ENCODE results near the gene RBM39. TPM values are rescaled to one million over a fixed set of nuclear protein-coding genes. Genes with fewer than 3 reads are reported as not detected.

RBM39 gene
- total and polyA plus RNA-seq, 9 of the 15 experiments (the other 6 are each of a cell fraction or from before 2014, with no cell fraction given): 143 to 319 (median 228) TPM

DNA sequence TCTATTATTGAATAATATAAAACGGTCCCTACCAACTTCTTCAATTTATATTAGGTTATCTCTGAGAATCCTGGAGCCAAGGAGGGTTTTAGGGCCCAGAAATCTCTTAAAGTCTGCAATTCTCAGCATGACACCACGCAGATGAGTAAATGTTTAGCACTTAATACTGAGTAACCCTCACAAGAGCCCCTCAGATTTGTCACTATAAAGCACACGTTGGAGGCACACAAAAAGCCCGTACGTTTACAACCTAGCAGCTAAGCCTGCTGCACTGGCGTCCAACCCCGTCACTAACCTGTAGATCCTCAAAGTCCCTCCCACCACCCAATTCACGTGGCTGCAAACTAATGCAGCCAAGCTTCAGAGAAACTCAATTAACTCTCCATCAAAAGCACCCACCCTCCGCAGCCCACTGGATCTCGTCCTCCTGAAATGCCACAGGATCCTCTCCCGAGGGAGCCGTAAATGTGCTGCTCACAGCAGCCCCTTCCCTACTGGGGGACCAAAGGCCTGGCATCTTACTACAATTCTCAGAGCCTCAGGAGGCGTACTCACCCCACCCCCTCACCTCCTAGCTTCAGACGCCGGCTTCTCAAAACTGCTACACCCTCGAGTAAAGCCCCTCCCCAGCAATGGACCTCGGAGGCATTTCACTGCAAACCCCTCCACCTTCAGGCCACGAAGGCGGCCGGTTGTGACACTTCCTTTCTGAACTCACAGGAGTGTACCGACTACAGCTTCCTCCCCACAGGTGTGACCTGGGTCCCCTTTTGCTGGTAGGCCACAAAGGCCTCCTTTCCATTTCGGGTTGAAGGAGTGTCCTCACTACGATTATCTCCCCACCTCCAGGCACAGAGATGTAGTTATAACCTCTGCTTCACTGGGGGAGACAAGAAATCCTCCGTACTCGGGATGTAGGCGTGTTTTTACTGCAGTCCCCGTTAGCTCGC lies 78.3 kb downstream of the RBM39 start (continued):
- TF ChIP-seq MEIS2 (IDR thresholded peaks at IDR 0.05; ENCODE audit: partially characterized antibody) (no peak), PTBP1 (IDR thresholded peaks at IDR 0.05; ENCODE audit: low read depth, low read length) (no peak)
- TF ChIP-seq, protein P1, sequence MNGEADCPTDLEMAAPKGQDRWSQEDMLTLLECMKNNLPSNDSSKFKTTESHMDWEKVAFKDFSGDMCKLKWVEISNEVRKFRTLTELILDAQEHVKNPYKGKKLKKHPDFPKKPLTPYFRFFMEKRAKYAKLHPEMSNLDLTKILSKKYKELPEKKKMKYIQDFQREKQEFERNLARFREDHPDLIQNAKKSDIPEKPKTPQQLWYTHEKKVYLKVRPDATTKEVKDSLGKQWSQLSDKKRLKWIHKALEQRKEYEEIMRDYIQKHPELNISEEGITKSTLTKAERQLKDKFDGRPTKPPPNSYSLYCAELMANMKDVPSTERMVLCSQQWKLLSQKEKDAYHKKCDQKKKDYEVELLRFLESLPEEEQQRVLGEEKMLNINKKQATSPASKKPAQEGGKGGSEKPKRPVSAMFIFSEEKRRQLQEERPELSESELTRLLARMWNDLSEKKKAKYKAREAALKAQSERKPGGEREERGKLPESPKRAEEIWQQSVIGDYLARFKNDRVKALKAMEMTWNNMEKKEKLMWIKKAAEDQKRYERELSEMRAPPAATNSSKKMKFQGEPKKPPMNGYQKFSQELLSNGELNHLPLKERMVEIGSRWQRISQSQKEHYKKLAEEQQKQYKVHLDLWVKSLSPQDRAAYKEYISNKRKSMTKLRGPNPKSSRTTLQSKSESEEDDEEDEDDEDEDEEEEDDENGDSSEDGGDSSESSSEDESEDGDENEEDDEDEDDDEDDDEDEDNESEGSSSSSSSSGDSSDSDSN (IDR thresholded peaks at IDR 0.05; ENCODE audit: borderline replicate concordance in 1 of 2, low read depth in 2 of 2, low read length in 2 of 2): no peak

DNA sequence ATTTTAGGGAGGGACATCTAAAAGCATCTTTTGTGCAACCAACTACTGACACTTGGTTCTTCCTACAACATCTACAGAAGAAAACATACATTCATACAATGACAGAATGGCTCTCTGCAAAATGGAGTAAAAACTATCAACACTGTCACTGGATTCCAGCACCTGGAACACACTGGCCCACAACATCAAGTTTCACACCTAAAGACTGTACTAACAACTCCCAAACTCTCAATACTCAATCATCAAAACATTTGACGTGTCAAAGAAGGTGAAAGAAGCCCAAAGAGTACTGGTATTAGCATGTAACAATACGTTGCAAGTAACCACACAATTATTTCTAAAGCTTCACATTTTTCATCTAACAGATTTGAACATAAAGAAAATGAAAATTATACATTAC lies 79.5 kb downstream of the RBM39 start:
- no TSS peak for BruUV-seq (replicated peaks)
- POLR2A ChIA-PET: interaction anchor here (0.6 to 2.9 kb wide), 5 partner anchors 8 to 603 kb away, joined by 3 to 26 read pairs (median 3); no protein-coding TSS in a partner anchor
- TF ChIP-seq, protein P2, sequence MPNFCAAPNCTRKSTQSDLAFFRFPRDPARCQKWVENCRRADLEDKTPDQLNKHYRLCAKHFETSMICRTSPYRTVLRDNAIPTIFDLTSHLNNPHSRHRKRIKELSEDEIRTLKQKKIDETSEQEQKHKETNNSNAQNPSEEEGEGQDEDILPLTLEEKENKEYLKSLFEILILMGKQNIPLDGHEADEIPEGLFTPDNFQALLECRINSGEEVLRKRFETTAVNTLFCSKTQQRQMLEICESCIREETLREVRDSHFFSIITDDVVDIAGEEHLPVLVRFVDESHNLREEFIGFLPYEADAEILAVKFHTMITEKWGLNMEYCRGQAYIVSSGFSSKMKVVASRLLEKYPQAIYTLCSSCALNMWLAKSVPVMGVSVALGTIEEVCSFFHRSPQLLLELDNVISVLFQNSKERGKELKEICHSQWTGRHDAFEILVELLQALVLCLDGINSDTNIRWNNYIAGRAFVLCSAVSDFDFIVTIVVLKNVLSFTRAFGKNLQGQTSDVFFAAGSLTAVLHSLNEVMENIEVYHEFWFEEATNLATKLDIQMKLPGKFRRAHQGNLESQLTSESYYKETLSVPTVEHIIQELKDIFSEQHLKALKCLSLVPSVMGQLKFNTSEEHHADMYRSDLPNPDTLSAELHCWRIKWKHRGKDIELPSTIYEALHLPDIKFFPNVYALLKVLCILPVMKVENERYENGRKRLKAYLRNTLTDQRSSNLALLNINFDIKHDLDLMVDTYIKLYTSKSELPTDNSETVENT (CRISPR knock-in tag; IDR thresholded peaks at IDR 0.05): no peak
- no peak for TF ChIP-seq ZNF589 (CRISPR knock-in tag; IDR thresholded peaks at IDR 0.05; ENCODE audit: low read depth)
- TF ChIP-seq BCOR (IDR thresholded peaks at IDR 0.05): no peak
- no peak for TF ChIP-seq HDGF (IDR thresholded peaks at IDR 0.05)
- no peak for TF ChIP-seq GABPB1 (CRISPR knock-in tag; IDR thresholded peaks at IDR 0.05)
- TF ChIP-seq CBX8 (IDR thresholded peaks at IDR 0.05; ENCODE audit: borderline replicate concordance, extremely low read depth, low read depth, low read length, poor library complexity, severe bottlenecking): no peak
- TF ChIP-seq, protein P3, sequence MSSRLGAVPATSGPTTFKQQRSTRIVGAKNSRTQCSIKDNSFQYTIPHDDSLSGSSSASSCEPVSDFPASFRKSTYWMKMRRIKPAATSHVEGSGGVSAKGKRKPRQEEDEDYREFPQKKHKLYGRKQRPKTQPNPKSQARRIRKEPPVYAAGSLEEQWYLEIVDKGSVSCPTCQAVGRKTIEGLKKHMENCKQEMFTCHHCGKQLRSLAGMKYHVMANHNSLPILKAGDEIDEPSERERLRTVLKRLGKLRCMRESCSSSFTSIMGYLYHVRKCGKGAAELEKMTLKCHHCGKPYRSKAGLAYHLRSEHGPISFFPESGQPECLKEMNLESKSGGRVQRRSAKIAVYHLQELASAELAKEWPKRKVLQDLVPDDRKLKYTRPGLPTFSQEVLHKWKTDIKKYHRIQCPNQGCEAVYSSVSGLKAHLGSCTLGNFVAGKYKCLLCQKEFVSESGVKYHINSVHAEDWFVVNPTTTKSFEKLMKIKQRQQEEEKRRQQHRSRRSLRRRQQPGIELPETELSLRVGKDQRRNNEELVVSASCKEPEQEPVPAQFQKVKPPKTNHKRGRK (tag; IDR thresholded peaks at IDR 0.05): no peak
- TF ChIP-seq, protein P4, sequence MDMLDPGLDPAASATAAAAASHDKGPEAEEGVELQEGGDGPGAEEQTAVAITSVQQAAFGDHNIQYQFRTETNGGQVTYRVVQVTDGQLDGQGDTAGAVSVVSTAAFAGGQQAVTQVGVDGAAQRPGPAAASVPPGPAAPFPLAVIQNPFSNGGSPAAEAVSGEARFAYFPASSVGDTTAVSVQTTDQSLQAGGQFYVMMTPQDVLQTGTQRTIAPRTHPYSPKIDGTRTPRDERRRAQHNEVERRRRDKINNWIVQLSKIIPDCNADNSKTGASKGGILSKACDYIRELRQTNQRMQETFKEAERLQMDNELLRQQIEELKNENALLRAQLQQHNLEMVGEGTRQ (CRISPR knock-in tag; IDR thresholded peaks at IDR 0.05): no peak

More for the DNA sequence above, 79.5 kb downstream of the RBM39 start:
- ATAC-seq: no peak
- peak overlapping the region; percentile 89 for H3K4me2 ChIP-seq (ENCODE audit: insufficient read depth, low read length)
- H3K4me1 ChIP-seq (replicated peaks in 1 of 2; ENCODE audit: control insufficient read depth in 2 of 2, insufficient read depth in 2 of 2, low read length in 2 of 2): peaks cover 22 to 24% of the 10 kb centered on the region in 2 experiments; a peak in 4 of 5 replicates
- in situ Hi-C loops (cut with MboI) (no loop called here), intact Hi-C loops (cut with micrococcal nuclease) (loop anchor here (5.0 kb wide), 1 partner anchor 45 kb away; the partner anchor contains the start of gene SPAG4)
- H3K9me3 ChIP-seq (replicated peaks; ENCODE audit: control insufficient read depth, insufficient read depth, low read depth, low read length): no peaks in the 10 kb centered on the region
- H3K27me3 ChIP-seq (ENCODE audit: control insufficient read depth in 2 of 2, insufficient read depth in 2 of 2, low read length in 2 of 2): no peaks in the 10 kb centered on the region
- peak overlapping the region in 1 of 2 experiments; percentile 92; a peak in 2 of 4 replicates for H3K9ac ChIP-seq (ENCODE audit: insufficient read depth in 1 of 2, low read depth in 2 of 2, low read length in 2 of 2)
- no peak overlapping the region for H3K27ac ChIP-seq (ENCODE audit: extremely low read depth, low read depth, low read length)
- WGBS (ENCODE audit: insufficient coverage, low coverage, missing lambda C conversion rate): 0% methylated on average over 2 of the region's 2 CpGs
- no peak for FAIRE-seq
- peaks cover 5% of the 10 kb centered on the region; the same call in 2 of the 3 replicates for H3K36me3 ChIP-seq (ENCODE audit: control insufficient read depth, insufficient read depth, low read length)
- DNase-seq (ENCODE audit: extremely low read depth in 1 of 4, low spot score in 3 of 4): no peak
- H3K4me3 ChIP-seq: peak overlapping the region; percentile 57
- peaks cover 76% of the 10 kb centered on the region for H3K79me2 ChIP-seq (ENCODE audit: control insufficient read depth, insufficient read depth, low read length)
- CTCF ChIA-PET (ENCODE audit: low intra/inter-chr PET ratio): no interaction called here
- H4K20me1 ChIP-seq (replicated peaks; ENCODE audit: control insufficient read depth, insufficient read depth, low read length): peaks cover 41% of the 10 kb centered on the region
- H3K9me1 ChIP-seq (ENCODE audit: control insufficient read depth, insufficient read depth, low read length): no peaks in the 10 kb centered on the region
- no peak overlapping the region for H2AFZ ChIP-seq (ENCODE audit: low read depth, low read length)
